GM12878 (cell line): ENCODE measurements around the gene CUL1. TPM values are rescaled to one million over a fixed set of nuclear protein-coding genes. Genes with fewer than 3 reads are reported as not detected.

Experiments used
- ATAC-seq: fragments of 200-7000 bp; cut with Tn5 transposase; 3 replicates; pipeline ENCODE4 v1.9.1; 2020; ENCODE audit warnings: mild to moderate bottlenecking, moderate library complexity
- BruUV-seq: library from RNA; stranded (reverse); fragments of 400-500 nt; replicated peaks from 2 replicates; lab custom pipeline; 2021; lab: Mats Ljungman, UMichigan
- CTCF ChIA-PET: fragments of 300-600 bp; sonication (Branson Sonifier 250); formaldehyde crosslinking; extraction: SDS; loops from one replicate; lab custom pipeline; 2021; ENCODE audit warnings: inconsistent platforms; lab: Yijun Ruan, JAX
- POLR2A ChIA-PET: fragments of 350-600 bp; formaldehyde crosslinking; extraction: SDS; loops from one replicate; lab custom pipeline; 2021; ENCODE audit warnings: inconsistent platforms; lab: Charles Lee
- RAD21 ChIA-PET: fragments of 300-600 bp; sonication (Branson Sonifier 250); formaldehyde crosslinking; loops from one replicate; lab custom pipeline; 2023; ENCODE audit warnings: antibody characterized with exemption; ENCODE audit not compliant: unreplicated experiment; lab: Charles Lee
- SMC1A ChIA-PET: fragments of 300-600 bp; sonication (Branson Sonifier 250); formaldehyde crosslinking; loops from one replicate; lab custom pipeline; 2023; ENCODE audit not compliant: unreplicated experiment, uncharacterized antibody; lab: Charles Lee
- DNase-seq: peaks from one replicate; pipeline ENCODE4 v3.0.0-alpha.2; 2011; ENCODE audit warnings: low read depth, low spot score
- FAIRE-seq: peaks from 3 replicates; lab custom pipeline; 2011; peaks lifted over from hg19 to GRCh38; lab: Jason Lieb, UNC
- H2AFZ ChIP-seq: 2 replicates; pipeline ENCODE4 v1.6.0; 2011; ENCODE audit warnings: low read depth, low read length, control low read depth; ENCODE audit not compliant: control insufficient read depth
- H3K27ac ChIP-seq: 2 replicates; pipeline ENCODE4 v1.5.1; 2011; ENCODE audit warnings: control low read depth; ENCODE audit not compliant: control insufficient read depth, insufficient read depth
- H3K27me3 ChIP-seq, 2 experiments: replicated peaks in 1 of 2; 2 replicates each; pipeline versions ENCODE4 v1.6.0 to v1.6.1; 2011; ENCODE audit warnings: low read length in 1 of 2; ENCODE audit not compliant: control insufficient read depth in 2 of 2, insufficient read depth in 2 of 2
- H3K36me3 ChIP-seq, 2 experiments: 2 replicates each; pipeline ENCODE4 v1.5.1; 2011; ENCODE audit warnings: low read length in 1 of 2; ENCODE audit not compliant: control insufficient read depth in 2 of 2, insufficient read depth in 2 of 2
- H3K4me1 ChIP-seq: 2 replicates; pipeline ENCODE4 v1.6.1; 2011; ENCODE audit warnings: mild to moderate bottlenecking, low read length, moderate library complexity, mixed read lengths; ENCODE audit not compliant: control insufficient read depth, insufficient read depth
- H3K4me2 ChIP-seq: 2 replicates; pipeline ENCODE4 v1.6.0; 2011; ENCODE audit warnings: control low read depth; ENCODE audit not compliant: control insufficient read depth, insufficient read depth
- H3K4me3 ChIP-seq: fragments of 200-600 bp; sonication (generic); 2 replicates; pipeline ENCODE4 v1.5.1; 2016
- H3K79me2 ChIP-seq: 2 replicates; pipeline ENCODE4 v1.6.0; 2011; ENCODE audit warnings: low read length; ENCODE audit not compliant: control insufficient read depth, insufficient read depth
- H3K9ac ChIP-seq: 2 replicates; pipeline ENCODE4 v1.8.0; 2011; ENCODE audit warnings: low read length, control low read depth, mixed read lengths; ENCODE audit not compliant: control insufficient read depth, insufficient read depth
- H3K9me3 ChIP-seq: replicated peaks from 3 replicates; pipeline ENCODE4 v1.5.1; 2011; ENCODE audit warnings: mild to moderate bottlenecking, low read length; ENCODE audit not compliant: control insufficient read depth, insufficient read depth
- H4K20me1 ChIP-seq: 2 replicates; pipeline ENCODE4 v1.6.0; 2011; ENCODE audit not compliant: control insufficient read depth, insufficient read depth
- BACH1 ChIP-seq: fragments of 450-650 bp; IDR thresholded peaks from 2 replicates; pipeline ENCODE4 v1.6.1; 2017; ENCODE audit warnings: mild to moderate bottlenecking, borderline replicate concordance
- BMI1 ChIP-seq: fragments of 450-650 bp; IDR thresholded peaks from 2 replicates; pipeline ENCODE4 v1.6.1; 2016; ENCODE audit warnings: mild to moderate bottlenecking, moderate library complexity, borderline replicate concordance
- CBFB ChIP-seq: IDR thresholded peaks from 2 replicates; pipeline ENCODE4 v1.6.1; 2016; ENCODE audit warnings: antibody characterized with exemption, low read depth
- E2F4 ChIP-seq: IDR thresholded peaks from 2 replicates; pipeline ENCODE4 v1.6.1; 2012; ENCODE audit warnings: low read depth, low read length, improper control_type of control experiment
- ELK1 ChIP-seq: IDR thresholded peaks from 2 replicates; pipeline ENCODE4 v1.6.1; 2012; ENCODE audit warnings: low read depth, low read length, improper control_type of control experiment
- GATAD2B ChIP-seq: fragments of 450-650 bp; conservative IDR thresholded peaks from 2 replicates; pipeline ENCODE4 v1.6.1; 2017; ENCODE audit warnings: low read depth, mild to moderate bottlenecking, moderate library complexity
- IRF5 ChIP-seq: fragments of 450-650 bp; IDR thresholded peaks from 2 replicates; pipeline ENCODE4 v1.6.1; 2017; ENCODE audit warnings: borderline replicate concordance
- MTA3 ChIP-seq: IDR thresholded peaks from 2 replicates; pipeline ENCODE4 v1.6.1; 2012; ENCODE audit warnings: low read length, inconsistent platforms, borderline replicate concordance
- NFXL1 ChIP-seq: fragments of 450-650 bp; IDR thresholded peaks from 2 replicates; pipeline ENCODE4 v1.6.1; 2017; ENCODE audit warnings: antibody characterized with exemption, mild to moderate bottlenecking, borderline replicate concordance
- PML ChIP-seq: IDR thresholded peaks from 2 replicates; pipeline ENCODE4 v1.6.1; 2012; ENCODE audit warnings: low read length, inconsistent platforms
- SP1 ChIP-seq: IDR thresholded peaks from one replicate; pipeline ENCODE4 v1.6.1; 2011; ENCODE audit warnings: low read depth, low read length
- ZNF207 ChIP-seq: fragments of 450-650 bp; IDR thresholded peaks from 2 replicates; pipeline ENCODE4 v1.6.1; 2014; ENCODE audit warnings: antibody characterized with exemption, mild to moderate bottlenecking, borderline replicate concordance
- ZNF217 ChIP-seq: fragments of 450-650 bp; IDR thresholded peaks from 2 replicates; pipeline ENCODE4 v1.6.1; 2017; ENCODE audit warnings: antibody characterized with exemption, mild to moderate bottlenecking
- ZNF384 ChIP-seq: IDR thresholded peaks from 2 replicates; pipeline ENCODE4 v1.6.1; 2012; ENCODE audit warnings: low read depth, mild to moderate bottlenecking, low read length, improper control_type of control experiment, borderline replicate concordance
- WGBS: methylation state at CpG from one replicate; pipeline ENCODE4 v1.1.6; 2016; ENCODE audit warnings: low lambda C conversion rate; ENCODE audit not compliant: insufficient replicate concordance, insufficient coverage; ENCODE audit errors: missing lambda C conversion rate; 5-methylcytosine and 5-hydroxymethylcytosine counted together
- in situ Hi-C: fragments of 300-500 bp; cut with MboI; formaldehyde crosslinking; loops from 9 replicates; pipeline ENCODE4 v1.14.3; 2018; ENCODE audit warnings: mixed read lengths
- intact Hi-C: fragments of 100-400 bp; cut with micrococcal nuclease; formaldehyde crosslinking; loops from one replicate; pipeline ENCODE4 v1.14.2; 2022; ENCODE audit not compliant: unreplicated experiment
- polyA plus RNA-seq, 11 experiments: library from polyadenylated mRNA; depleted of rRNA in 4 of 11; unstranded in 6 of 11; stranded (reverse) in 5 of 11; fragments of >200 nt; fragmentation: Nextera tagmentation in 4 of 11; fragmentation: Illumina TruSeq in 1 of 11; extraction: Ambion mirVana in 4 of 11; extraction: Trizol in 1 of 11; gene quantifications; 1 replicate in 1 of 11; 2 replicates in 10 of 11; pipeline versions ENCODE4 v1.2.1 to v1.2.3, GENCODE V29; 2011 to 2016; ENCODE audit warnings: inconsistent platforms in 2 of 11, missing spikeins in 2 of 11, low read depth in 1 of 11
- total RNA-seq, 4 experiments: library from RNA; depleted of rRNA in 3 of 4; stranded (reverse); fragments of >200 nt in 3 of 4; fragmentation: Illumina TruSeq in 1 of 4; extraction: Trizol in 1 of 4; gene quantifications; 2 replicates each; pipeline versions ENCODE4 v1.2.1 to v1.2.3, GENCODE V29; 2013 to 2021

The CUL1 gene
- total and polyA plus RNA-seq, 10 of the 15 experiments (the other 5 are each of a cell fraction or from before 2014, with no cell fraction given): 13.3 to 63.9 (median 45.9) TPM

- CTCF ChIA-PET: no interaction called here
- in situ Hi-C loops: no loop called here
- 21% methylated on average over 3 of the region's 3 CpGs for WGBS
Measured at GRCh38 chr7:148676291-148676690, 22.4 kb upstream of the CUL1 start.

GRCh38 chr7:148681821-148682220 lies 16.9 kb upstream of the CUL1 start:
- no peaks in the 10 kb centered on the region for H3K27me3 ChIP-seq
- intact Hi-C loops (no loop called here), in situ Hi-C loops (no loop called here)
- no peak overlapping the region for H3K4me3 ChIP-seq
- 47% methylated on average over 4 of the region's 4 CpGs for WGBS
- ChIA-PET SMC1A (no interaction called here), CTCF (no interaction called here), POLR2A (no interaction called here), RAD21 (no interaction called here)
- ATAC-seq (no peak), FAIRE-seq (no peak), DNase-seq (no peak)
- no peaks in the 10 kb centered on the region for H3K36me3 ChIP-seq
- no peak overlapping the region for H3K4me2 ChIP-seq
- H3K27ac ChIP-seq: no peak overlapping the region
- H3K79me2 ChIP-seq: no peaks in the 10 kb centered on the region
- no peak overlapping the region for H3K9ac ChIP-seq
- BruUV-seq: no TSS peak
- H2AFZ ChIP-seq: no peak overlapping the region
- no peaks in the 10 kb centered on the region for H4K20me1 ChIP-seq
- no peak for TF ChIP-seq ELK1
- no peak for TF ChIP-seq IRF5
- no peak for TF ChIP-seq CBFB
- TF ChIP-seq SP1: no peak
- TF ChIP-seq ZNF384: no peak
- H3K9me3 ChIP-seq: no peaks in the 10 kb centered on the region
- H3K4me1 ChIP-seq: no peaks in the 10 kb centered on the region

More at GRCh38 chr7:148676291-148676690, 22.4 kb upstream of the CUL1 start:
- Histone ChIP-seq H3K9me3 (no peaks in the 10 kb centered on the region; the same call in 2 of the 3 replicates), H3K4me3 (no peak overlapping the region), H3K36me3 (no peaks in the 10 kb centered on the region), H3K9ac (no peak overlapping the region), H3K27me3 (no peaks in the 10 kb centered on the region), H3K4me1 (no peaks in the 10 kb centered on the region), H3K27ac (no peak overlapping the region), H2AFZ (no peak overlapping the region), H4K20me1 (no peaks in the 10 kb centered on the region)
- ChIA-PET POLR2A (no interaction called here), SMC1A (no interaction called here), RAD21 (no interaction called here)
- no TSS peak for BruUV-seq
- DNase-seq (no peak), ATAC-seq (no peak)
- intact Hi-C loops: no loop called here
- TF ChIP-seq PML: no peak
- no peak for TF ChIP-seq NFXL1
- no peak for TF ChIP-seq BACH1
- no peak for TF ChIP-seq ZNF207
- TF ChIP-seq MTA3: no peak
- no peak for TF ChIP-seq BMI1
- TF ChIP-seq ZNF217: no peak
- no peak for TF ChIP-seq GATAD2B
- no peak for TF ChIP-seq E2F4
- TF ChIP-seq, all 136 proteins: peak for 0
- H3K79me2 ChIP-seq: no peaks in the 10 kb centered on the region
- no peak for FAIRE-seq
- no peak overlapping the region for H3K4me2 ChIP-seq
